Measurements from ENCODE around the gene IFT20.

GRCh38 chr17:28364665-28365363, 29.5 kb upstream of the IFT20 start, which contains the start of gene SEBOX:
- no peak for TF ChIP-seq POLR2A (IDR thresholded peaks at IDR 0.05)
- TF ChIP-seq, protein P1, sequence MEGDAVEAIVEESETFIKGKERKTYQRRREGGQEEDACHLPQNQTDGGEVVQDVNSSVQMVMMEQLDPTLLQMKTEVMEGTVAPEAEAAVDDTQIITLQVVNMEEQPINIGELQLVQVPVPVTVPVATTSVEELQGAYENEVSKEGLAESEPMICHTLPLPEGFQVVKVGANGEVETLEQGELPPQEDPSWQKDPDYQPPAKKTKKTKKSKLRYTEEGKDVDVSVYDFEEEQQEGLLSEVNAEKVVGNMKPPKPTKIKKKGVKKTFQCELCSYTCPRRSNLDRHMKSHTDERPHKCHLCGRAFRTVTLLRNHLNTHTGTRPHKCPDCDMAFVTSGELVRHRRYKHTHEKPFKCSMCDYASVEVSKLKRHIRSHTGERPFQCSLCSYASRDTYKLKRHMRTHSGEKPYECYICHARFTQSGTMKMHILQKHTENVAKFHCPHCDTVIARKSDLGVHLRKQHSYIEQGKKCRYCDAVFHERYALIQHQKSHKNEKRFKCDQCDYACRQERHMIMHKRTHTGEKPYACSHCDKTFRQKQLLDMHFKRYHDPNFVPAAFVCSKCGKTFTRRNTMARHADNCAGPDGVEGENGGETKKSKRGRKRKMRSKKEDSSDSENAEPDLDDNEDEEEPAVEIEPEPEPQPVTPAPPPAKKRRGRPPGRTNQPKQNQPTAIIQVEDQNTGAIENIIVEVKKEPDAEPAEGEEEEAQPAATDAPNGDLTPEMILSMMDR (IDR thresholded peaks at IDR 0.05), result no peak
- TF ChIP-seq POLR2AphosphoS5 (IDR thresholded peaks at IDR 0.05), result no peak
